SK-N-SH (cell line): ENCODE measurements around the gene SAMD4B. TPM values are rescaled to one million over a fixed set of nuclear protein-coding genes. Genes with fewer than 3 reads are reported as not detected.

ENCODE experiments used
- CTCF ChIA-PET: fragments of 300-600, 350-600 bp; formaldehyde crosslinking; extraction: SDS; loops from one replicate; lab custom pipeline; 2021; lab: Yijun Ruan, JAX
- POLR2A ChIA-PET: fragments of 350-600 bp; sonication (Branson Sonifier 250); formaldehyde crosslinking; extraction: SDS; loops from one replicate; lab custom pipeline; 2020; ENCODE audit warnings: antibody characterized with exemption, inconsistent platforms; lab: Yijun Ruan, JAX
- DNase-seq: peaks from one replicate; pipeline ENCODE4 v3.0.0; 2012
- H2AFZ ChIP-seq: fragments of 200-600 bp; sonication (generic); 2 replicates; pipeline ENCODE4 v1.8.1; 2016; ENCODE audit warnings: antibody characterized with exemption, mild to moderate bottlenecking, low read depth
- H3F3A ChIP-seq: fragments of 200-600 bp; sonication (generic); replicated peaks from 2 replicates; pipeline ENCODE3; 2016; ENCODE audit warnings: antibody characterized with exemption, mild to moderate bottlenecking; ENCODE audit not compliant: insufficient read depth
- H3K27ac ChIP-seq, 2 experiments: fragments of 200-500 bp in 1 of 2; fragments of 200-600 bp in 1 of 2; sonication (Bioruptor generic) in 1 of 2; sonication (generic), shearing (Covaris generic) in 1 of 2; 2 replicates each; pipeline versions ENCODE4 v1.5.1 to v1.6.1; 2014 to 2016; ENCODE audit warnings: low read depth in 2 of 2, inconsistent platforms in 1 of 2, low read length in 1 of 2, mild to moderate bottlenecking in 1 of 2, mixed read lengths in 1 of 2
- H3K27me3 ChIP-seq: fragments of 200-600 bp; sonication (generic), shearing (Covaris generic); 2 replicates; pipeline ENCODE4 v1.6.1; 2016; ENCODE audit warnings: mixed run types; ENCODE audit not compliant: insufficient read depth
- H3K36me3 ChIP-seq, 2 experiments: fragments of 200-500 bp in 1 of 2; fragments of 200-600 bp in 1 of 2; sonication (Bioruptor generic) in 1 of 2; sonication (generic) in 1 of 2; replicated peaks in 1 of 2; 2 replicates each; pipeline versions ENCODE3 to v1.5.1; 2014 to 2016; ENCODE audit warnings: low read length in 1 of 2, mild to moderate bottlenecking in 1 of 2; ENCODE audit not compliant: insufficient read depth in 2 of 2, control insufficient read depth in 1 of 2
- H3K4me1 ChIP-seq, 2 experiments: fragments of 200-500 bp in 1 of 2; fragments of 200-600 bp in 1 of 2; sonication (Bioruptor generic) in 1 of 2; sonication (generic), shearing (Covaris generic) in 1 of 2; 2 replicates each; pipeline versions ENCODE4 v1.5.1 to v1.6.1; 2014 to 2016; ENCODE audit warnings: low read depth in 1 of 2, low read length in 1 of 2, mixed run types in 1 of 2; ENCODE audit not compliant: insufficient read depth in 2 of 2, control insufficient read depth in 1 of 2
- H3K4me2 ChIP-seq: fragments of 200-600 bp; sonication (generic), shearing (Covaris generic); 2 replicates; pipeline ENCODE4 v1.6.1; 2017; ENCODE audit warnings: mixed run types
- H3K4me3 ChIP-seq, 2 experiments: fragments of 200-500 bp in 1 of 2; fragments of 200-600 bp in 1 of 2; sonication (Bioruptor generic) in 1 of 2; sonication (generic), shearing (Covaris generic) in 1 of 2; 2 replicates each; pipeline versions ENCODE4 v1.5.1 to v1.8.1; 2014 to 2016; ENCODE audit warnings: low read depth in 2 of 2, inconsistent platforms in 1 of 2, low read length in 1 of 2, mild to moderate bottlenecking in 1 of 2, mixed read lengths in 1 of 2, moderate library complexity in 1 of 2
- H3K79me2 ChIP-seq: fragments of 200-600 bp; sonication (generic); 2 replicates; pipeline ENCODE4 v1.8.1; 2017; ENCODE audit warnings: mild to moderate bottlenecking; ENCODE audit not compliant: insufficient read depth
- H3K9ac ChIP-seq: fragments of 200-600 bp; sonication (generic); 2 replicates; pipeline ENCODE4 v1.6.1; 2017; ENCODE audit warnings: mixed run types
- H3K9me2 ChIP-seq: fragments of 200-600 bp; sonication (generic); 2 replicates; pipeline ENCODE4 v1.6.1; 2017; ENCODE audit warnings: mixed run types
- H3K9me3 ChIP-seq: fragments of 200-600 bp; sonication (generic); 2 replicates; pipeline ENCODE4 v1.6.1; 2017; ENCODE audit warnings: mixed run types, mild to moderate bottlenecking, moderate library complexity
- H4K20me1 ChIP-seq: fragments of 200-600 bp; sonication (generic); 2 replicates; pipeline ENCODE4 v1.6.1; 2017; ENCODE audit warnings: mild to moderate bottlenecking, mixed run types; ENCODE audit not compliant: insufficient read depth
- JUND ChIP-seq: IDR thresholded peaks from 2 replicates; pipeline ENCODE4 v1.4.0; 2012
- MAX ChIP-seq: IDR thresholded peaks from 2 replicates; pipeline ENCODE4 v1.4.0; 2012; ENCODE audit warnings: low read depth
- RCOR1 ChIP-seq: fragments of 150-350 bp; IDR thresholded peaks from 2 replicates; pipeline ENCODE4 v1.6.1; 2017; ENCODE audit warnings: antibody characterized with exemption, low read length
- RFX5 ChIP-seq: IDR thresholded peaks from 2 replicates; pipeline ENCODE4 v1.6.1; 2012; ENCODE audit warnings: mild to moderate bottlenecking, improper control_type of control experiment, low read length
- SMC3 ChIP-seq: IDR thresholded peaks from 2 replicates; pipeline ENCODE4 v1.6.1; 2012; ENCODE audit warnings: low read depth, low read length, improper control_type of control experiment
- YY1 ChIP-seq: IDR thresholded peaks from 2 replicates; pipeline ENCODE4 v1.4.0; 2012; ENCODE audit warnings: low read depth, mild to moderate bottlenecking
- WGBS: methylation state at CpG from one replicate; pipeline ENCODE4 v1.1.6; 2017; ENCODE audit warnings: low lambda C conversion rate; 5-methylcytosine and 5-hydroxymethylcytosine counted together
- polyA plus RNA-seq, 3 experiments: library from polyadenylated mRNA; depleted of rRNA; stranded (reverse); fragments of >200 nt; gene quantifications; 2 replicates each; pipeline ENCODE4 v1.2.3, GENCODE V29; 2012
- small RNA-seq, 7 experiments: library from RNA; depleted of rRNA; stranded (forward); fragments of <200 nt; gene quantifications; one replicate each; pipeline ENCODE3, GENCODE V24; 2012

SAMD4B gene
- polyA plus RNA-seq, 1 of the 3 experiments (the other 2 are of a cell fraction): 83.0 TPM

GRCh38 chr19:39433480-39434079 is 91.4 kb downstream of the SAMD4B start (continued):
- TF ChIP-seq MAX (no peak), RCOR1 (no peak), SMC3 (no peak), RFX5 (no peak)

- H3K4me2 ChIP-seq: peak overlapping the region; percentile 99
- peaks cover 21 to 33% of the 10 kb centered on the region in 2 experiments for H3K36me3 ChIP-seq
- POLR2A ChIA-PET: interaction anchor here (0.8 to 1.7 kb wide), 11 partner anchors 10 to 100 kb away, joined by 3 to 39 read pairs (median 12); partner anchors contain the start of genes MED29, PAF1, SAMD4B and SUPT5H
- peaks cover 14% of the 10 kb centered on the region for H4K20me1 ChIP-seq
- WGBS: 22% methylated on average over 10 of the region's 10 CpGs
- H3K4me1 ChIP-seq: peaks cover 15 to 21% of the 10 kb centered on the region in 2 experiments; a peak in 2 of 4 replicates
- peak overlapping the region; percentile 68 to 100 for H3K4me3 ChIP-seq
- peak overlapping the region; percentile 99 for H3K9ac ChIP-seq
- TF ChIP-seq JUND (no peak), YY1 (no peak)
- H3K79me2 ChIP-seq: peaks cover 25% of the 10 kb centered on the region
- H3K9me3 ChIP-seq: no peaks in the 10 kb centered on the region
- H3K27me3 ChIP-seq: no peaks in the 10 kb centered on the region
- peaks cover 52% of the 10 kb centered on the region for H3F3A ChIP-seq
- CTCF ChIA-PET: interaction anchor here (0.8 to 3.4 kb wide), 11 partner anchors 7 to 237 kb away, joined by 3 to 18 read pairs (median 3); partner anchors contain the start of genes EID2B and PLEKHG2
- no peak for DNase-seq
- H3K9me2 ChIP-seq: no peaks in the 10 kb centered on the region
- no peak overlapping the region for H2AFZ ChIP-seq
- H3K27ac ChIP-seq: peak overlapping the region in 1 of 2 experiments; percentile 92; a peak in 2 of 4 replicates
These were observed 92.2 kb downstream of the SAMD4B start for GRCh38 chr19:39434123-39435076.

Small RNAs within 50 kb of the gene (small RNA-seq; reads per million reads assigned to genes)
- gene AC011445.2 (0 to 0.43 (median 0) reads per million in 7 experiments), gene MIR4530 (0 reads per million in 7 experiments), gene RN7SL566P (0 reads per million in 7 experiments)

Other genes with a start within 250 kb of the SAMD4B start
- gene PAK4, start 216.6 kb upstream of the SAMD4B start, polyA plus RNA-seq (2012; rRNA removed): 24.7 and 36.4 TPM in 2 replicates
- gene NCCRP1, start 145.5 kb upstream of the SAMD4B start, polyA plus RNA-seq (2012; rRNA removed): 0.05 TPM in 1 of 2 replicates, not detected in the other
- not detected in 2 replicates for gene SYCN, start 138.2 kb upstream of the SAMD4B start, polyA plus RNA-seq (2012; rRNA removed)
- gene IFNL3, start 97.4 kb upstream of the SAMD4B start, polyA plus RNA-seq (2012; rRNA removed): not detected in 2 replicates
- gene IFNL4, start 93.6 kb upstream of the SAMD4B start, polyA plus RNA-seq (2012; rRNA removed): not detected in 2 replicates
- not detected in 2 replicates for gene IFNL2, start 74.0 kb upstream of the SAMD4B start, polyA plus RNA-seq (2012; rRNA removed)
- gene IFNL1, start 46.0 kb upstream of the SAMD4B start, polyA plus RNA-seq (2012; rRNA removed): not detected in 2 replicates
- 0.80 and 2.7 TPM in 2 replicates for gene LRFN1, start 21.6 kb upstream of the SAMD4B start, polyA plus RNA-seq (2012; rRNA removed)
- gene GMFG, start 6.4 kb upstream of the SAMD4B start, polyA plus RNA-seq (2012; rRNA removed): 0.21 TPM in 1 of 2 replicates, not detected in the other
- 57.6 and 65.3 TPM in 2 replicates for gene PAF1, start 48.7 kb downstream of the SAMD4B start, polyA plus RNA-seq (2012; rRNA removed)
- gene MED29, start 49.0 kb downstream of the SAMD4B start, polyA plus RNA-seq (2012; rRNA removed): 32.0 and 33.1 TPM in 2 replicates
- 19.7 and 49.3 TPM in 2 replicates for gene ZFP36, start 64.4 kb downstream of the SAMD4B start, polyA plus RNA-seq (2012; rRNA removed)
- 13.6 and 13.8 TPM in 2 replicates for gene PLEKHG2, start 70.2 kb downstream of the SAMD4B start, polyA plus RNA-seq (2012; rRNA removed)
- 5,038 and 7,541 TPM in 2 replicates for gene RPS16, start 93.5 kb downstream of the SAMD4B start, polyA plus RNA-seq (2012; rRNA removed)
- 115 and 137 TPM in 2 replicates for gene SUPT5H, start 103.2 kb downstream of the SAMD4B start, polyA plus RNA-seq (2012; rRNA removed)
- gene TIMM50, start 138.4 kb downstream of the SAMD4B start, polyA plus RNA-seq (2012; rRNA removed): 83.8 and 98.1 TPM in 2 replicates
- gene DLL3, start 156.5 kb downstream of the SAMD4B start, polyA plus RNA-seq (2012; rRNA removed): 4.7 and 4.8 TPM in 2 replicates
- 0.08 and 0.11 TPM in 2 replicates for gene SELENOV, start 172.7 kb downstream of the SAMD4B start, polyA plus RNA-seq (2012; rRNA removed)
- gene EID2B, start 190.4 kb downstream of the SAMD4B start, polyA plus RNA-seq (2012; rRNA removed): 5.4 and 6.5 TPM in 2 replicates
- gene EID2, start 197.7 kb downstream of the SAMD4B start, polyA plus RNA-seq (2012; rRNA removed): 13.9 and 14.1 TPM in 2 replicates